Endometrial microvascular endothelial cells (primary cell): Measurements from ENCODE around the gene GLB1L2. TPM values are rescaled to one million over a fixed set of nuclear protein-coding genes. Genes with fewer than 3 reads are reported as not detected.
"Not testable (repeated sequence)": the region's sequence is repeated elsewhere in the genome, so short reads cannot be mapped to it uniquely, and the experiment has no call there.

Experiments
- in situ Hi-C: cut with HindIII; loops from 2 replicates; pipeline ENCODE4 v1.10.0; 2017; ENCODE audit warnings: low sequenced_read_pairs, low pct_unique_long_range_greater_than_20kb; ENCODE audit errors: inconsistent ontology term
- total RNA-seq: library from RNA; depleted of rRNA; stranded (reverse); fragments of >200 nt; gene quantifications from one replicate; pipeline ENCODE4 v1.2.3, GENCODE V29; 2015; ENCODE audit errors: inconsistent ontology term

The GLB1L2 gene
- total RNA-seq, 1 donor from 2014 or later, result not detected

DNA sequence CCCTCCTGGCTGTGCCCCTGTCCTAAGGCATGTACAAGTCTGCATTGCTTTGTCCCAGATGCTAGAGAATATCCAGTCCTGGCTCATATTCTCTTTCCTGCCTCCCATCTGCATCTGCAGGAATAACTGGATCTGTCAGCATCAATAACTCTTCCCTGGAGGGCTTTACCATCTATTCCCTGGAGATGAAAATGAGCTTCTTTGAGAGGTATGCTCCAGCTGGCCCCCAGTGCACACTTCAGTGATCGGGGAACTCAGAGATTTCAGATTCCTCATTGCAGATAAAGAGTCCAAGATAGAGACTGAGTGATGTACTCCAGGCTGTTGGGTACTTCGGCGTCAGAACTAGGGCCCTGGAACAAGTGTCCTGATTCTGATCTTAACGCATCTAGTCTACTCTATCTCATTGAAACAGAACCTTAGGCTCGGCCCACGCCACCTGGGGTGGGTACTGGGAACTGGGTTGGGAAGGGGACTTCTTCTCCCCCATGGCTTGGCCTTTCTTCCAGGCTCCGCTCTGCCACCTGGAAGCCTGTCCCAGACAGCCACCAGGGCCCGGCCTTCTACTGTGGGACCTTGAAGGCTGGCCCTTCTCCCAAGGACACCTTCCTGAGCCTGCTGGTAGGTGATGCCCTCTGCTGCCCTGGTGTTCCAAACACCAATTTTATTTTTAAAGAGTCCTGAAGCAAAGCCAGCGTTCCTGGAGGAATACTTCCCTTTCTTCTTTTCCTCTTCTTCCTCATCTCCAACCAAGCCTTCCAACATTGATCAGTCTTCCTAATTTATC is 17.8 kb upstream of the GLB1L2 start:
- in situ Hi-C loops, result no loop called here

DNA sequence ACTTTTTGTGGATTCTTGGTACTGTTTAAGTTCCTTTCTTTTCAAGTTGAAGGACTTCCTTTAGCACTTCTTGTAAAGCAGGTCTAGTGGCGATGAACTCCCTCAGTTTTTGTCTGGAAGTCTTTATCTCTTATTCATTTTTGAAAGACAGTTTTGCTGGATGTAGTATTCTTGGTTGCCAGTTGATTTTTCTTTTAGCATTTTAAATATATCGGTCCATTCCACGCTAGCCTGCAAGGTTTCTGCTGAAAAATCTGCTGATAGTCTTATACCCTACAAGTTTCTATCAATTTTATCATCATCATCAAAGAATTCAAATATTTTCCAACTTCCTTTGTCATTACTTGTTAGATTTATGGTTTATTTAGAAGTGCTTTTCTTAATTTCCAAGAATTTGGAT is 14.7 kb upstream of the GLB1L2 start:
- in situ Hi-C loops, result no loop called here

DNA sequence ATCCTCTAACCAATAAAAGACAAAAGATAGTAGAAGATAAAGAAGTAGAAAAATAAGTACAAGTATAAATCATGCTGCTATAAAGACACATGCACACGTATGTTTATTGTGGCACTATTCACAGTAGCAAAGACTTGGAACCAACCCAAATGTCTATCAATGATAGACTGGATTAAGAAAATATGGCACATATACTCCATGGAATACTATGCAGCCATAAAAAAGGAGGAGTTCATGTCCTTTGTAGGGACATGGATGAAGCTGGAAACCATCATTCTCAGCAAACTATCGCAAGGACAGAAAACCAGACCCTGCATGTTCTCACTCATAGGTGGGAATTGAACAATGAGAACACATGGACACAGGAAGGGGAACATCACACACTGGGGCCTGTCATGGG is 10.4 kb upstream of the GLB1L2 start:
- in situ Hi-C loops, result not testable (repeated sequence)

DNA sequence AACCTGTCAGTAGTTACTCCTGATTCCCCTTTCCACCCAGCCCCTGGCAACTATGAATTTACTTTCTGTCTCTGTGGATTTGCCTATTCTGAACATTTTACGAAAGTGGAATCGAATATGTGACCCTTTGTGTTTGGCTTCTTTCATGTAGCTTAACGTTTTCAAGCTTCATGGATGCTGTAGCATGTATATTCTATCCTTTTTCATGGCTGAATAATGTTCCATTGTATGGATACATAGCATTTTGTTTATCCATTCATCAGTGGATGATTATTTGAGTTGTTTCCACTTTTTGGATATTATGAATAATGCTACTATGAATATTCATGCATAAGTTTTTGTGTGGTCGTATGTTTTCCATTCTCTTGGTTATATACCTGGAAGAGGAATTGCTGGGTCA is 9.2 kb upstream of the GLB1L2 start:
- in situ Hi-C loops, result no loop called here

DNA sequence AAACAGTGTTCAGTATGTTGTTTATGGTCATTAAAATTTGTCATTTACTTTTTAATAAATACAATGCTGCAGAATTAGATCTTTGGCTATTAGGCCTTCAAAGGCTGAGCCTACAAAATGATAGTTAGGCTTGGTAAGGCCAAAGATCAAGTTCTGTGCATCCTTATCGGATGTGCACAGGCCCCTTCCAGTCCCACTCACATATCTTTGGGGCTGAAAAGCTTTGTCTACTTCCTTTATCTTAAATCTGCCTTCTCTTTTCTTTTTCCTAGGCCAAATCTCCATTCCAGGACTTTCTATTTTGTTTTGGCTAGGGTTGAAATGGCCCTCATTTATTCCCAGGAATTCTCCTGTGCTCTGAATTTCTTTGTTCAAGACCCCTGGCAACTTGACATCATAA is 3.4 kb upstream of the GLB1L2 start:
- in situ Hi-C loops, result no loop called here

DNA sequence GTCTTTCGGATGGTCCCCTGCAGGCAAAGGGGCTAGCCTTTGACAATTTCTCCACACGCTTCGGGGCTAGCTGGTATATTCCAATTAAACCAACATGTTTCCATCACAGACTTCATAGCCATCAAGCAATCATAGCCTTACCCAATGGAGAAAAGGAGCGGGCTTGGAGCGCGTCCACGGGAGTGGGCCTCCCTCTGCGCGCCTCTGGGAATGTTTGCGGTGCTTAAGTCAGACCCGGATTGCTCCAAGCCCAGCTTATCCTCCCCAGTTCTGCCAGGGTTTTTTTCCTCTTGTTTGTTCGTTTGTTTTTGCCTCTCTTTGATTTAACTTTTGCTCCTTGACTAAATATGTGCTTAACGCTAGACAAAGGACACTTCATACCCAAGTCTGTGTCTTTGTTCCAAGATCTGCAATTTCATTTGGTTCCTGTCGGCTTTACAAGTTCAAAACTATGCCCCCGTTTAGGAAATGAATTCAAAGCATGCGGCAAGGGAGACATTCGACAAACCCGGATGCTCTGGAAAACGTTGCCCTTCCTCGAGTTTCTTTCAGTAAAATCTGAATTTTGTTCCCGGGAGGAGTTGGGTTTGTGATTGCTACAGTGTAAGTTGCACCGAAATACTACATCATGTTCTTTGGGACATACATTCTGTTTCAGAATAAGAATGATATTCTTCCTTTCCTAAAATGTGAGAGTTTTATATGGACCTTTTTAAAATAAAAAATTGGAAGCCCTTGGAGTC is 1.0 kb upstream of the GLB1L2 start:
- in situ Hi-C loops, result no loop called here

DNA sequence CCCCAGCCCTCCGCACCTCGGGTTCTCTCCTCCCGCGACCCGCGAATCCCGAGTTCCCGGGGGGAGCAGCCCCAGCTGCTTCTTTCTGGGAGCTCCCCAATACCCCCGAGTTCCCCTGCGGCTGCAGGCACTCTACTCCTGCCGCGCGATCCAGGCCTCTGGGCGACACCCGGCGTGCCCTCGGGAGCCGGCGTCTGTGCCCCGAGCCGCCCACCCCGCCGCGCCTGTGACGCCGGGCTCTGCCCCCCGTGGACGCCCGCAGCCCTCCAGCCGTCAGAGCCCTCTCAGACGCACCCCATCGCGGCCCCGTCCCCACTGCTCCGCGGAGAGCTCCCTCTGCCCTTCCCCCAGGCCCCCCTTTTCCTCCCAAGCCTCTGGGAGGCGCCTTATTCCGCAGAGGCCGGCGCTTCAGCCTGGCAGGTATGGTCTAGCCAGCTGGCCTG is 422 bp downstream of the GLB1L2 start:
- in situ Hi-C loops, result no loop called here

DNA sequence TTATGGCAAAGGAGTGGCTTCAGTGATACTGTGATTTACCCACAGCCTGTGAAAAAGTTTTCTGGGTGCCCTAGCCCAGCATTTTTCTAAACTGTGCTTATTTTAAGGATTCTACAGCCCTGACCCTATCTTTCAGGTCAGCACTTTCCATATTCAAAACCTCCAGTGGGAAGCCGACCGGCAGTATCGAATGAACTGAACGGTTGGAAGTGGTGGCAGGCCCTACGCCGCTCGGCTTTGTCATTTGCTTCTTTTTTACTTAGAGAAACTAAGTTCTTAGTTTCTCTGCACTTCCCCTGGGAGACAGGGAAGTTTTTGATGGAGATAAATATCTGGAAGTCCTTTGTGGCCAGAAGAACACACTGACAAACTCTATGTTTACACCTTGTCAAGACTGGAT is 994 bp downstream of the GLB1L2 start:
- in situ Hi-C loops, result no loop called here

DNA sequence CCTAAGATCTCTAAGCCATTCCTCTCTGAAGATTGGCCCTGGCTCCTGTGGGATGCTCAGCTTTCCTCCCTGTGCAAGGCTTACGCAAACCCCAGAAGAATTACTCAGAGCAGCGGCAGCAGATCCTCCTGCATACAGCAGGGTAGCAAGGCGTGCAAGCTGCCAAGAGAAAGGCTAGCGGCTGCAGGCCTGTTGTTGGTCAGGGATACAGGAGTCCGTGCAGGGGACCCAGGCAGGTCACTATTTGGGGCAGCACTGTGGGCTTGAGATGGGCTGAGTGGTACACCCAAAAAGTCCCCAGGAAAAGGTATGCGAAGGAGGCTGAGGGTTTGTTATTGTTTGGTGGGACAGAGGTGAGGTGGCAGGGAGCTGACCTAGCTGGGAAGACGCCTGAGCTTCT is 1.5 kb downstream of the GLB1L2 start:
- in situ Hi-C loops, result no loop called here

DNA sequence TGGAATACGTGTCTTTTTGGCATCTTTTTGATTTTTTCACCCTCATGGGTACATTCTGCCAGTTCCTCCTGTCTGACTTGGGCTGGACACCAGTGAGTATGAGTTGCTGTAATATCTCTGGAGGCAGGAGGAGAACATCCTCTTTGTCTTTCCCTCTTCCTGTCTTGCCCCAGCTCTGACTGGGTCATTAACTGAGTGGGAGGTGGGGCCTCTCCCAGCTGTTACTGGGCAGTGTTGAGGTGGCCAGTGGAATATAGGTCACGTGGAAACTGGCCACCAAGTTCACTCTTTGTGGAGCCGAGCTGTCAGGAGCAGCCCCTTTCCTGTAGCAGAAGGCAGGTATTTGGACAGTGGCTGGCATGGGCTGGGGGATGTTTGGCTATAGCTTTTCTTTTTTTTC is 2.2 kb downstream of the GLB1L2 start:
- in situ Hi-C loops, result no loop called here

DNA sequence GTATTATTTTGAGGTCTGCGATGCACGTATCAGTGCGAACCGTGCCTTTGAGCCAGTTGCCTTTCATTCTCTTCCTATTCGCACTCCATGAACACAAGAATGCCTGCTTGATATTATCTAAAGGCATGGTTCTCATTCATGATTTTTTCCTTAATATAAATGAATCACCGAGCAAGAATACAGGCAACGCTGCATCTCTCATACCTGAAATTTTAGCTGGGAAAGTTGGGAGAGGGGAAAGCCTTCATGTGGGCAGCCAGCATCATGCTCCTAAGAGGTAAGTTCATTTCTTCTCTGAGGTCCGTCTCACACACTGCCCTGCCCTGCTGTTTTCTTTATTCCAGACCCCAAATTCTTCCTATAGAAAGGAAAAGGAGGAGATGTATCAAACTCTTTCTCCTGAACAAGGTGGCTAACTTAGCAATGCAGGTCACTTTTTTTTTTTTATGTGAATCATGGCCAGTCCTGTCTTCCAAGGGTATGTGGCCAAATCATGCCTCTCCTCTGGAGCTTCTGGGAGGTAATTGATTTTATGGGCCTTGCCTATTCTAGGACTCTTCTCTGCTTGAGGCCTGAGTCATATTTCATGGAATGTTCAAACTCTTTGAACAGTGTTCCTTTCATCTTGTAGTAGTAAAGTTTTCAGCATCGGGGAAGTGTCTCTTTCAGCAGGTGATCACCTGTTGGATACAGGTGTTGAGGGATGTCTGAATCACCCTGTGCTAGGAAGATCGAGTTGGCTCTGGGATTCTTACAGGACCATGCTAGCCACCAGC is 3.2 kb downstream of the GLB1L2 start:
- in situ Hi-C loops, result no loop called here

DNA sequence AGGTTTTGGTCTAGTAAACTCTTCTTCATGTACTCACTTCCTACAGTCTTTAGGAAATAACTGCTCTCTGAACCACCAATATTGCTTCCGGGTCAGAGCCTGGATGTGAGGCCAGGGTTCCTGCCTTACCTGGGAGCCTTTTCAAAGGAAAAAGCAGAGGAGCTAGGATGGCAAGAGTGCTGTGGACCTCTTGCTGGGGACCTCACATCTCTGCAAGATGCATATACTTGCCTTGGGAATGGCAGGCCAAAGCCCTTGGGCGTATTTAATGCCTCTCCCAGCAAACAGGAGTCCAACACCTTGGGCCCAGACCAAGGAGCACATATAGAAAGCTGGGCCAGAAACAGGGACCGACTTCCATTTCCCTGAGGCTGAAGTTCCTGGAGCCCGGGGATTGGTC is 5.3 kb downstream of the GLB1L2 start:
- in situ Hi-C loops, result no loop called here

DNA sequence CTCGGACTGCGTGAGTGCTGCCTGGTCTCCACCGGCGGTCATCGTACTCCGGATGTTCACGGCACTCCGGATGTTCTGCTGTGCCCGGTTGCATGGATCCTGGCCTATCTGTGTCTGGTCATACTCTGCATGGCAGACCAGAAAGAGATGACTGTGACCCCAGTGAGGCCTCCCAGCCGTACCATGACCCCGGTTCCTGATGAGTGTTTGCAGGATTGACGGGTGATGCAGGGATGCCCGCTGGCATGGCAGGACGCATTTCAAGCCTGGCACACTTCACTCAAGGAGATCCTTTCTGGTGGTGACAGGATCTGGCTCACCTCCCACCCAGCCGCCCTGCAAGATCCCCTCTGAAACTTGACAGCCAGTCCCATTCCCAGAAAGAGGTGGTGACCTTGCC is 6.3 kb downstream of the GLB1L2 start:
- in situ Hi-C loops, result no loop called here

DNA sequence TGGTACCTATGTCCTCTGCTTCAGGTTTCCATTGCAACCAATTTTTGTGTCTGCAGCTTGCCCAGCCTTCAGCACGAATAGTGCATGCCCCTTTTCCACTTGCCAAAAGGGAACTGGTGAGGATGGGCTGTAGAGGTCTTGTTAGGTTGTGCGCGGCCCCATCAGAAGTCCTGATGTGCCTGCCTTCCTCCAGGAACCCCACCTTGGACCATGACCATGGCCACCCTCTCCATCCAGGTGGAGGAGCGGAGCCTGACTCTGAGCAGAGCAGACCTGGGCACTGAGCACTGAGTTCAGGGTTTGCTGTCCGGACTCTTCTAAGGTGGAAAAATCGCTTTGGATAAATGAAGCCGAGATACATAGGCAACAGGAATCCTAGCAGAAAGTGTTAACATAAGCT is 6.9 kb downstream of the GLB1L2 start:
- in situ Hi-C loops, result no loop called here

DNA sequence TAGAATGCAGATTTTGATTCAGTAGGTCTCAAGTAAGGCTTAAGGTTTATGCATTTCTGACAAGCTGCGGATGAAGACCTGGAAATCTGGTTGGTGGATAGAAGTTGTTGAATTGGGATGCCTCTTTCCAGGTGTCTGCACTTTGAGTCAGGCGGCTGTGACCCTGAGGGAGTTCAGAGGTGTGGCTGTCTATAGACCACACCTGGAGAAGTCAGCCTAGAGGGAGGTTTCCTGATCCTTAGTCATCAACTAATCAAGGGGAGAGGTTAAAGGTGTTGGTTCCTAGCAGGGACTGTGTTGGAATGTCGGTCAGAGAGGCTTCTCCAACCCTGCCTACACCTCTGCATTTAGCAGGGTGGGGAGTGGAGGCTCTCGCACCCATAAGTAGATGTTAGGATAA is 8.0 kb downstream of the GLB1L2 start:
- in situ Hi-C loops, result no loop called here

DNA sequence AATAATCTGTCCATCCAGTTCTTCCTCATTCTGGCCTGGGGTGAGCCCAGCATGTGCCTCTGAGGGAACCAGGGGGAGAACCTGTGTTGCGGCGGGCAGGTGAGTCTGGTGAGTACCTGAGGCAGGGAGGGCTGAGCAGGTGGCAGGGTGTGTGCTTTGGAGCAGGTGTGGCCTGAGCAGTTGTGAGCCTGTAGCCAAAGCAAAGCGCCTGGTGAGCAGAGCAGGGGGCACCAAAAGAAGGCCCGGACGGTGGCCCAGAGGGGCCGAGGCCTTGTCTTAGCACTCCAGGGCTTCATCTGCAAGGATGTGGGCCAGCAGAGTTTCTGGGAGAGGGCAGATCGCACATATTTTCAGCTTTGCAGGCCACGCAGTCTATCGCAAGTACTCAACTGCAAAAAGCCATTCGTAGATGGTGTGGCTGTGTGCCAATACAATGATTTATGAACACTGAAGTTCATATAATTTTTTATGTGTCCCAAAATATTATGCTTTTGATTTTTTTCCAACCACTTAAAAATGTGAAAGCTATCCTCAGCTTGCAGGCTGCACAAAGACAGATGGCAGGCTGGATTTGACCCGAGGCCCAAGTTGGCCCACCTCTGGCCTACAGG is 8.7 kb downstream of the GLB1L2 start:
- in situ Hi-C loops, result no loop called here

DNA sequence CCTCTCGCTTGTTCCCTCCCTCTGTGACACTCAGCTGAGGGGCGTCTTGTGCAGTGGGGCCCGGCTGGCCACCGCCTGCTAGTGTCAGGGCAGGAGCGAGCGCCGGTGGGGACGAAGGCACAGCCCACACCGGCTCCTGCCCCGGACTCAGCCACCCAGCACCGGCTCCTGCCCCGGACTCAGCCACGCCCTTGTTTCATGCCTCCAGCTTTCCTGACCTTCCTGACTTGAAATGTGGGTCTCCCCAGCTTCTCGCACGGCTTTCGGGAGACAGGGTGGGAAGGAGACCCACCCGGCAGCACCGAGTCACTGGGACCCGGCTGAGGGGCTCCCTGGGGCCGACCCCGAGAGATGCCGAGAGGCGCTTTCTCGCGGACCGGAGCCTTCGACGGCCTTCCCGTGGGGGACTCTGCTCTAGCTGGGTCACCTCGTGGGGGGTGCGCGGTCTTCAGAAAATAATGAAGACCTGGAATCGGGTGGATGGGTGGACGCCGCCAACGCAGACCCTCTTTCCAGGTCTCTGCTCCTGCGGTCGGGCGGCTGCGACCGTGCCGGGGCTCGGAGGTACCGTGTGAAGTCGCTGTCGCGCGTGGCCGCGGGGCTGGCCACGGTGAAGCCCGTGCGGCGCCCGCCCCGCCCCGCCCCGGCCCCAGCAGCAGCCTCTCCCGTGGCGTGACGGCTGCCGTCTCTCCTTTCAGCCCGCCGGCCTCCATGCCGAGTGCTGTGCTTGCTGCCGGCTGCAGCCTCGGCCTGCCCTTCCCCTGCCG is 10.2 kb downstream of the GLB1L2 start:
- in situ Hi-C loops, result no loop called here

DNA sequence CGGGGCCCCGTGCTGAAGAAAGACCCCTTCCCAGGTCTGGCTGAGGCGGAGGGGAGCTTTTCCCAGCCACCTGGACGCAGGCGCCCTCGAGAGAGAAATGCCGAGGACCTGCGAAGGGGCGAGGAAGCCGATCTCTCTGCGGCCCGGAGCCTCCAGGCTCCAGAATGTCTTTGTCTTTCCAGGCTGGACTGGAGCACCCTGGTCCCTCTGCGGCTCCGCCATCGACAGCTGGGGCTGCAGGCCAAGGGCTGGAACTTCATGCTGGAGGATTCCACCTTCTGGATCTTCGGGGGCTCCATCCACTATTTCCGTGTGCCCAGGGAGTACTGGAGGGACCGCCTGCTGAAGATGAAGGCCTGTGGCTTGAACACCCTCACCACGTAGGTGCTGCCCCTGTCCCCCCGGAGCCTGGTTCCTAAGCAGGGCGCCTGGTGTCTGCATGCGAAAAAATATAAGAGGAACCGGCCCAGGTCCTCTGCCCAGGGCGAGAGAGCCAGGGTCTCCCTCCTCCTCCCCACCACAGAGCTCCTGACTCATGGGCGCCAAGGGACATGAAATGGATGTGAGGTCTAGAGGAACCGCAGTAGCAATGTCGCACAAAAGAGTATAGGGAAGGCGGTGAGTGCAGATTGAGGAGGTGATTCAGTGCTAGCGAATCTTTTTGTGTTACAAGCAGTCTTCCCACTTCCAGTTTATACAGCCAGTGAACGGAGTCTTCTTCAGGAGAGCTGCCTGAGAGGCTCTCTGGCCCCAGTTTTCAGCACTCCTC is 11.0 kb downstream of the GLB1L2 start:
- in situ Hi-C loops, result no loop called here
